Measurements from ENCODE around the gene DNAJC5G. TPM values are rescaled to one million over a fixed set of nuclear protein-coding genes. Genes with fewer than 3 reads are reported as not detected.

DNAJC5G gene
- total and polyA plus RNA-seq, 10 donors: not detected

GRCh38 chr2:27322301-27322765, 47.1 kb downstream of the DNAJC5G start:
- WGBS, 5 donors: 0 to 5% (median 1%) methylated on average over 7 to 10 of the region's 10 CpGs
- H3K9me3 ChIP-seq: no peaks in the 10 kb centered on the region
- TF ChIP-seq CTCF (IDR thresholded peaks at IDR 0.05 in 8 of 11, conservative IDR thresholded peaks at IDR 0.05 in 3 of 11) (no peak), POLR2AphosphoS5 (IDR thresholded peaks at IDR 0.05) (no peak), POLR2A (IDR thresholded peaks at IDR 0.05) (no peak)
- intact Hi-C loops (cut with DNase I; ENCODE audit: low total_unique reads): no loop called here
- DNase-seq: peak; percentile 83
- peaks cover 9 to 30% (median 22%) of the 10 kb centered on the region in 6 donors for H3K4me1 ChIP-seq
- H3K36me3 ChIP-seq: peaks cover 0 to 37% (median 15%) of the 10 kb centered on the region in 6 donors
- peak overlapping the region; percentile 58 to 93 (median 74) for H3K4me3 ChIP-seq
- peak overlapping the region; percentile 88 to 97 (median 94) for H3K27ac ChIP-seq
- no peaks in the 10 kb centered on the region for H3K27me3 ChIP-seq (replicated peaks in 1 of 7)

GRCh38 chr2:27322766-27323595, 47.7 kb downstream of the DNAJC5G start, which contains the start of gene MPV17:
TSS of gene MPV17 (minus strand) at chr2:27323097. CDS start at chr2:27322517, 580 bp downstream.
- H3K4me1 ChIP-seq: peaks cover 9 to 30% (median 22%) of the 10 kb centered on the region in 6 donors
- peak in 2 of 3 donors; percentile 2 to 75 for TF ChIP-seq POLR2A (IDR thresholded peaks at IDR 0.05)
- TF ChIP-seq POLR2AphosphoS5 (IDR thresholded peaks at IDR 0.05): peak; percentile 95 to 98 (median 96)
- peak in 1 of 11 experiments; percentile 5 for TF ChIP-seq CTCF (IDR thresholded peaks at IDR 0.05 in 8 of 11, conservative IDR thresholded peaks at IDR 0.05 in 3 of 11)
- H3K27me3 ChIP-seq (replicated peaks in 1 of 7): no peaks in the 10 kb centered on the region
- 0 to 1% (median 1%) methylated on average over 21 to 39 of the region's 39 CpGs for WGBS, 5 donors
- peak; percentile 96 for DNase-seq
- peak within 1 kb of the TSS; percentile 58 to 93 (median 74) for H3K4me3 ChIP-seq
- intact Hi-C loops (cut with DNase I; ENCODE audit: low total_unique reads): no loop called here
- peak within 1 kb of the TSS; percentile 88 to 97 (median 94) for H3K27ac ChIP-seq
- H3K36me3 ChIP-seq: peaks cover 0 to 37% (median 22%) of the 10 kb centered on the region in 6 donors
- H3K9me3 ChIP-seq: no peaks in the 10 kb centered on the region

GRCh38 chr2:27323596-27324285, 48.5 kb downstream of the DNAJC5G start:
- WGBS, 5 donors: 20 to 34% (median 26%) methylated on average over 5 of the region's 5 CpGs
- no peak for DNase-seq
- H3K9me3 ChIP-seq: no peaks in the 10 kb centered on the region
- peak overlapping the region; percentile 88 to 97 (median 94) for H3K27ac ChIP-seq
- no peaks in the 10 kb centered on the region for H3K27me3 ChIP-seq (replicated peaks in 1 of 7)
- peaks cover under 1 to 37% (median 30%) of the 10 kb centered on the region in 6 donors for H3K36me3 ChIP-seq
- TF ChIP-seq POLR2A (IDR thresholded peaks at IDR 0.05): no peak
- TF ChIP-seq CTCF (IDR thresholded peaks at IDR 0.05 in 8 of 11, conservative IDR thresholded peaks at IDR 0.05 in 3 of 11): no peak
- TF ChIP-seq POLR2AphosphoS5 (IDR thresholded peaks at IDR 0.05): no peak
- intact Hi-C loops (cut with DNase I; ENCODE audit: low total_unique reads): no loop called here
- peaks cover 9 to 30% (median 22%) of the 10 kb centered on the region in 6 donors for H3K4me1 ChIP-seq
- H3K4me3 ChIP-seq: peak overlapping the region; percentile 58 to 93 (median 74)
